AG10803 (cell line): ENCODE measurements around the gene ADAMTS18.
"Not testable (repeated sequence)": the region's sequence is repeated elsewhere in the genome, so short reads cannot be mapped to it uniquely, and the experiment has no call there.

ENCODE experiments used
- DNase-seq: peaks from one replicate; pipeline ENCODE4 v3.0.0; 2010; ENCODE audit warnings: low read depth
- H3K4me3 ChIP-seq: 2 replicates; pipeline ENCODE4 v1.5.1; 2011; ENCODE audit warnings: mild to moderate bottlenecking, low read length, control low read depth
- TF ChIP-seq, protein P1 (sequence below): conservative IDR thresholded peaks from 2 replicates; pipeline ENCODE4 v1.5.1; 2011; ENCODE audit warnings: mild to moderate bottlenecking, low read length, control low read depth, inconsistent platforms

Gene ADAMTS18

DNA sequence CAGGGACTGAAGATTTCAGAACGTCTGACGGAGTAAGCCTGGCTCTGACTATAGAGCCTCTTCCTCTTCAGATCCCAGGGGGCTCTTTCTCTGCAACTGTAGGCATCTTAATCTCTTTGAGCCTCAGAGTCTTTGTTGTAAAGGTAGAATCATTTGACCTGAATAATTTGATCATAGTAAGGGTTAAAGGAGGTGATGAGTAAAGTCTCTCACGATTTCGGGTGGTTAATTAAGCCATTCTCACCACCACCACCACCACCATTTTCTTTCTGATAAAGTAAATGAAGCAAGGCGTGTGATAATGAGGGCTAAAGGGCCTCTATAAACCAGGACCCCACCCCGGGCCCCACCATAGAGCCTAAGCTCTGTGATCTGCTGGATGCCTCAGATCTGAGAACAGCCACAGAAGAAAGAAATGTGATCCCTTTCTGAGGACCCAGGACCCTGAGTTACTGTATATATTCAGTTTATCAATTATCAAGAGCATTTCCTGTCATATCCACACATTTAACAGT lies 33.0 kb upstream of the ADAMTS18 start:
- DNase-seq: no peak
- no peak overlapping the region for H3K4me3 ChIP-seq
- TF ChIP-seq, protein P1, sequence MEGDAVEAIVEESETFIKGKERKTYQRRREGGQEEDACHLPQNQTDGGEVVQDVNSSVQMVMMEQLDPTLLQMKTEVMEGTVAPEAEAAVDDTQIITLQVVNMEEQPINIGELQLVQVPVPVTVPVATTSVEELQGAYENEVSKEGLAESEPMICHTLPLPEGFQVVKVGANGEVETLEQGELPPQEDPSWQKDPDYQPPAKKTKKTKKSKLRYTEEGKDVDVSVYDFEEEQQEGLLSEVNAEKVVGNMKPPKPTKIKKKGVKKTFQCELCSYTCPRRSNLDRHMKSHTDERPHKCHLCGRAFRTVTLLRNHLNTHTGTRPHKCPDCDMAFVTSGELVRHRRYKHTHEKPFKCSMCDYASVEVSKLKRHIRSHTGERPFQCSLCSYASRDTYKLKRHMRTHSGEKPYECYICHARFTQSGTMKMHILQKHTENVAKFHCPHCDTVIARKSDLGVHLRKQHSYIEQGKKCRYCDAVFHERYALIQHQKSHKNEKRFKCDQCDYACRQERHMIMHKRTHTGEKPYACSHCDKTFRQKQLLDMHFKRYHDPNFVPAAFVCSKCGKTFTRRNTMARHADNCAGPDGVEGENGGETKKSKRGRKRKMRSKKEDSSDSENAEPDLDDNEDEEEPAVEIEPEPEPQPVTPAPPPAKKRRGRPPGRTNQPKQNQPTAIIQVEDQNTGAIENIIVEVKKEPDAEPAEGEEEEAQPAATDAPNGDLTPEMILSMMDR: no peak

DNA sequence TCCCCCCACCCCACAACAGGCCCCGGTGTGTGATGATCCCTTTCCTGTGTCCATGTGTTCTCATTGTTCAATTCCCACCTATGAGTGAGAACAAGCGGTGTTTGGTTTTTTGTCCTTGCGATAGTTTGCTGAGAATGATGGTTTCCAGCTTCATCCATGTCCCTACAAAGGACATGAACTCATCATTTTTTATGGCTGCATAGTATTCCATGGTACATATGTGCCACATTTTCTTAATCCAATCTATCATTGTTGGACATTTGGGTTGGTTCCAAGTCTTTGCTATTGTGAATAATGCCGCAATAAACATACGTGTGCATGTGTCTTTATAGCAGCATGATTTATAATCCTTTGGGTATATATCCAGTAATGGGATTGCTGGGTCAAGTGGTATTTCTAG lies 28.8 kb upstream of the ADAMTS18 start:
- not testable (repeated sequence) for H3K4me3 ChIP-seq, DNase-seq

DNA sequence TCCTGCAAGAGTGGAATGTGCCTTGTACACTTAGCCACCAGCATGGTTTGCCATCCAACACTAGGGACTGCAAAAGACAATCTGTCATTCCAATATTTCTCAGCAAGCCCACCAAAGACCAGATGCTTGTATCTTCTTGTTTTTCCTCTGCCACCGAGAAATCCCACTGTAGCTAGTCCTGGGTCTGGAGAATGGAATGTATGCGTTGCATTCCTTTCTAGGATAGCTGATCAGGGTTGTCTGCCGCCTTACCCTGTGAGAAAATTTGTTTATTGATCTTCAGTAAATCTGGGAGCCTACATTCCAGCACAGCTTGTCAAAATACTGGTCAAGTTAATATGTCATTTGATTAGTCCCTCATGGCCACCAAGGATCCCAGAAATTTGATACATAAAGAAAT lies 28.1 kb upstream of the ADAMTS18 start:
- TF ChIP-seq, protein P1: no peak
- H3K4me3 ChIP-seq: no peak overlapping the region
- no peak for DNase-seq

DNA sequence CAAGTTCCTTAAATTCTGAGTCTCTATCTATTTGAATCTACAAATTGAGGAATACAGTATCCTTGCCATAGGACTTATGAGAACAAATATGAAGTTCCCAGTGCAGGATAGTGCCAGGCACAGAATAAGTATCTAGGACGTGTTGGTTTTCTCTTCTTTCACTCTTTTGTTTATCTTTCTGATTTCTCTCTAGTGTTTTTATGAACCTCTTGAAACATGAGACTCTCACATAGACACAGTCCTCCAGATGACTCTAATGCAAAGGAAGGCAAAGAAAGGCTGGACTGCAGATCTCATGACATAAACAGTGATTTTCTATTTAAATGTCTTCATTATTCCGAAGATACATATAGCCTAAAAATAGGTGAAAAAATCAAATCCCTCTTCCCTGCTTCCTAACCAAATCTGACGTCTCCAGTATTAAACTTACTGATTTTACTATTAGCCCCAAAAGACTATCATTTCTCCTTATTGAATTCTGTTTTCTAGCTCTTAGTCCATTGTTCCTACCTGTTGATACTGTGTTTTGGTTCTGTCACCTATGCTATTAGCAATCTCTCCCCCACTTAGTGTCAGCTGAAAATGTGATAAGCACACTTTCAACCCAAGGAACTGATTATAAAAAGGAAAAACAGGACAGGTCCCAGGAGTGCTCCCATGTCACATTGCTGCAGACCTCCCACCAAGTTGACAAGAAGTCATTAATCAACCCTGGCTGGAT lies 24.9 kb upstream of the ADAMTS18 start:
- no peak for DNase-seq

DNA sequence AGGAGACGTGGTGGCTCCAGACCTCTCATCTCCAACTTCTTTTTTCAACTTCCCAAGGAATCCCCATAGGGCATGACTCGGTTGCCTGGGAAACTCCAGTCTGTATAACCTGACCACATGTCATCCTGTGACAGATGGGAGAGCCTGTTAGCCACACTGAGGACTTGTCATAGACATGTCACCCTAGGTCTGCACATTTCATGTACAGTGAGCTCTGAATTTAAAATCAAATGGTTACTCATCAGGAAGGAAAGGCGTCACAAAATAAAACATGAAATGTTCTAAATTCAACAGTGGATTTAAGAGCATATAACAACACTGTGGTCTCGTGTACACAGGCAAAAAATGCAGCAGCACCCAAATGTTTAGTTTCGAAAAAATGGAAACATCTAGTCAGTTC lies 22.2 kb upstream of the ADAMTS18 start:
- TF ChIP-seq, protein P1: no peak
- DNase-seq: no peak
- no peak overlapping the region for H3K4me3 ChIP-seq

More for the DNA sequence above, 24.9 kb upstream of the ADAMTS18 start:
- H3K4me3 ChIP-seq: no peak overlapping the region
- TF ChIP-seq, protein P1: no peak

DNA sequence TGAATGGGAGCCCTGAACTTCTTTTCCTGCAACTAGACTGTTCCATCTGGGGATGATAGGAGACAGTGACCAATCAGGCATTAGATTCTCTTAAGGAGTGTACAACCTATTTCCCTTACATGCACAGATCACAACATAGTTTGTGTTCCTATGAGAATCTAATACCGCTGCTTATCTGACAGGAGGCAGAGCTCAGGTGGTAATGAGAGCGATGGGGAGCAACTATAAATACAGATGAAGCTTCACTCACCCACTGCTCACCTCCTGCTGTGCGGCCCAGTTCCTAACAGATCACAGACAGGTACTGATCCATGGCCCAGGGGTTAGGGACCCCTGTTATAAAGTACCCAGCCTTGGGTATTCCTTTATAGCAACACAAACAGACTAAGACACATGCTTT lies 17.4 kb upstream of the ADAMTS18 start:
- H3K4me3 ChIP-seq: no peak overlapping the region
- no peak for DNase-seq
- TF ChIP-seq, protein P1: no peak

DNA sequence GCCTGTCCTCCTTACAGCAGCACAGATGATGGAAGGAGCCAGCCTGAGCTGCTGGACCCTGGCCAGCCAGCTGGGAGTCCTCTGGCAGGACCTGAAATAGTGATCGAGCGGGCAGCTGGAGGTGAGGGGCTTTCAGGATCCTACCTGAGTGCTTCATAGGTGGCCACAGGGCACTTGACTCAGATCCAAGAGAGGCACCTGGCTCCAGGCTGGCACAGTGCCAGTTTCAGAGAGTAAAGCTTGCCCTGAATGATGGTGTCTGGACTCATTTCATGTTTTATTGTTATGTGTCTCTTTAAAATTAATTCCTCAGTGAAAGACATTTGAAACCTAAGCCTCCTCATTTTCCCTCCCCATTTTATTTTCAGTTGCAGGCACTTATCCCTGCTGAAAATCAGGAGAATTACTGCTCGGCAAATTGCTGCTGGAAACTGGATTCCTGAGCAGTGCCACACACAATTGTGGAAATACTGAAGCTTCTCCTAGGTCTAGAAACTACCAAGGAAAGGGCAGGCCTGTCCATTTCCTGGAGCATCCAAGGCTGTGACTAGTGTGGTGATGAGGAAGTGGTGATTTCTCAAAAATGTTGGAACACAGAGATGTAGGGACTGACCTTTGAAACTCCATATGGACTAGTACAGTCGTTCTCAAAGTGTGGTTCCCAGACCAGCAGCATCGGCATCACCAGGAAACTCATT lies 16.1 kb upstream of the ADAMTS18 start:
- no peak overlapping the region for H3K4me3 ChIP-seq
- TF ChIP-seq, protein P1: no peak
- no peak for DNase-seq
